Esophagus (tissue), 2 donors: Measurements from ENCODE around the gene ELP1. TPM values are rescaled to one million over a fixed set of nuclear protein-coding genes. Genes with fewer than 3 reads are reported as not detected.
A peak's percentile ranks its signal among the peaks of the same experiment; 100 is the strongest.

ENCODE experiments used
- H3K27ac ChIP-seq, 2 donors: one replicate each; pipeline ENCODE4 v1.5.1; 2013; ENCODE audit warnings: low read depth in 2 of 2, mild to moderate bottlenecking in 2 of 2, inconsistent platforms in 1 of 2, low read length in 1 of 2, moderate library complexity in 1 of 2
- H3K27me3 ChIP-seq, 2 donors: one replicate each; pipeline ENCODE4 v1.6.1; 2013; ENCODE audit warnings: low read length in 2 of 2, control low read depth in 1 of 2, mild to moderate bottlenecking in 1 of 2; ENCODE audit not compliant: insufficient read depth in 2 of 2, control insufficient read depth in 1 of 2
- H3K36me3 ChIP-seq, 2 donors: one replicate each; pipeline ENCODE4 v1.6.1; 2013; ENCODE audit warnings: low read length in 1 of 2; ENCODE audit not compliant: control insufficient read depth in 2 of 2, insufficient read depth in 2 of 2
- H3K4me1 ChIP-seq, 2 donors: one replicate each; pipeline ENCODE4 v1.6.1; 2013; ENCODE audit warnings: low read length in 1 of 2; ENCODE audit not compliant: control insufficient read depth in 2 of 2, insufficient read depth in 2 of 2
- H3K4me3 ChIP-seq, 2 donors: one replicate each; pipeline ENCODE4 v1.5.1; 2013; ENCODE audit warnings: low read length in 2 of 2, mild to moderate bottlenecking in 2 of 2, low read depth in 1 of 2, moderate library complexity in 1 of 2
- H3K9me3 ChIP-seq, 2 donors: one replicate each; pipeline ENCODE4 v1.6.1; 2013; ENCODE audit warnings: mild to moderate bottlenecking in 2 of 2, low read depth in 1 of 2, low read length in 1 of 2, moderate library complexity in 1 of 2; ENCODE audit not compliant: control insufficient read depth in 2 of 2, insufficient read depth in 1 of 2
- WGBS, 2 donors: extraction: QIAGEN DNeasy Blood & Tissue Kit; methylation state at CpG; one replicate each; pipeline ENCODE4 v1.1.7; 2013; 5-methylcytosine and 5-hydroxymethylcytosine counted together
- polyA plus RNA-seq, 2 donors: library from polyadenylated mRNA; stranded (reverse); fragments of 200-250 nt; gene quantifications; one replicate each; pipeline ENCODE4 v1.2.3, GENCODE V29; 2013
- donor health status: healthy with polysubstance abuse.
- donor health status: Bipolar disorder and iron deficiency.

ELP1 gene
- polyA plus RNA-seq, 2 donors: 8.9 to 9.5 TPM

DNA sequence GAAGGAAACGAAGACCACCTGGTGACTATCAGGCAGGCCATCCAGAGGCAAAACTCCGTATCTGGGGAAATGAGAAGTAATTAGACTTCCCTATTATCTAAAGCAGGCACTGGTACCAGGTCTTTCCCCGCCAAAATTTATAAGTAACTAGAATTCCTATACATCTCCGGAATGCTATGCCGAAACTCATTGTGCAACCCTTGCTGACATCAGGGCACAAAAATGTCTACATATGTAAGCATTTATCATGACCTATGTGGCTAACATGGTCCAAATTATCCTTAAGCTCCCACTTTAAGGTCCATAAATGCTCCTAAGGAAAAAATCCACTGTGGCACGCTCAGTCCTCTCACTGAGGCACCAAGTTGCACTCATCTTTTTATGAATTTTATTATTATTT is 95.9 kb downstream of the ELP1 start:
- no peaks in the 10 kb centered on the region for H3K9me3 ChIP-seq
- peaks cover 0 to 9% of the 10 kb centered on the region in 2 donors for H3K4me1 ChIP-seq
- no peaks in the 10 kb centered on the region for H3K36me3 ChIP-seq
- 89 to 93% methylated on average over 6 of the region's 6 CpGs for WGBS, 2 donors
- no peaks in the 10 kb centered on the region for H3K27me3 ChIP-seq
- no peak overlapping the region for H3K27ac ChIP-seq
- no peak overlapping the region for H3K4me3 ChIP-seq

- Histone ChIP-seq H3K9me3 (no peaks in the 10 kb centered on the region), H3K27me3 (no peaks in the 10 kb centered on the region), H3K4me3 (no peak overlapping the region), H3K4me1 (peaks cover 0 to 9% of the 10 kb centered on the region in 2 donors), H3K36me3 (no peaks in the 10 kb centered on the region), H3K27ac (peak overlapping the region; percentile 64 to 71)
- WGBS, 2 donors: 57% methylated on average over 4 of the region's 4 CpGs
Observed at GRCh38 chr9:108837530-108837929, 96.4 kb downstream of the ELP1 start.

GRCh38 chr9:108836781-108837180 is 97.1 kb downstream of the ELP1 start:
- Histone ChIP-seq H3K27ac (peak overlapping the region; percentile 65 to 71), H3K9me3 (no peaks in the 10 kb centered on the region), H3K4me3 (no peak overlapping the region), H3K4me1 (peaks cover 0 to 9% of the 10 kb centered on the region in 2 donors), H3K36me3 (no peaks in the 10 kb centered on the region), H3K27me3 (no peaks in the 10 kb centered on the region)
- WGBS, 2 donors: 39 to 49% methylated on average over 5 of the region's 5 CpGs

- no peaks in the 10 kb centered on the region for H3K36me3 ChIP-seq
- H3K4me3 ChIP-seq: no peak overlapping the region
- H3K27ac ChIP-seq: peak overlapping the region; percentile 12 to 72
- no peaks in the 10 kb centered on the region for H3K27me3 ChIP-seq
- peaks cover 0 to 9% of the 10 kb centered on the region in 2 donors for H3K4me1 ChIP-seq
- WGBS, 2 donors: 62 to 67% methylated on average over 9 of the region's 9 CpGs
- H3K9me3 ChIP-seq: no peaks in the 10 kb centered on the region
Observed at GRCh38 chr9:108836319-108836718, 97.6 kb downstream of the ELP1 start.

DNA sequence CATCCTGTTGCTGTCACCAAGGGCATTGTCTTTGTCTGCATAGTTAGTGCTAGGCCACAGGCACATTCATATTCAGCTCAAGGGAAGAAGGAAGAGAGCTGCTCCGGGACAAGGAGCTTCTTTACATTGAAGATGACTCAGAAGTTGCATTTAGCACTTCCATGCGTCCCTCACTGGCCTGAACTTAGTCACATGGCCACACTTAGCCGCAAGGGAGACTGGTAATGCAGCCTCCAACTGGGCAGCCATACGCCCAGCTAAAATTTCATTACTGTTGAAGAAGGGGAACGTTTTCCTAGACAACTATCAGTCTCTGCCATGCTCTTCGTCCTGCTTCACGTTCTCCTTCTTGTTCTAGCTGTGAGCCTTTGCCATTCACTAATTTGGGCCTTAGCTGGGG is 98.1 kb downstream of the ELP1 start:
- H3K9me3 ChIP-seq: no peaks in the 10 kb centered on the region
- H3K4me1 ChIP-seq: peaks cover 0 to 13% of the 10 kb centered on the region in 2 donors
- 76 to 77% methylated on average over 7 of the region's 7 CpGs for WGBS, 2 donors
- no peaks in the 10 kb centered on the region for H3K27me3 ChIP-seq
- H3K36me3 ChIP-seq: no peaks in the 10 kb centered on the region
- no peak overlapping the region for H3K4me3 ChIP-seq
- H3K27ac ChIP-seq: peak overlapping the region in 1 of 2 donors; percentile 72

GRCh38 chr9:108834959-108835665 is 98.8 kb downstream of the ELP1 start:
- H3K9me3 ChIP-seq: no peaks in the 10 kb centered on the region
- no peaks in the 10 kb centered on the region for H3K36me3 ChIP-seq
- H3K27ac ChIP-seq: no peak overlapping the region
- H3K4me1 ChIP-seq: peaks cover 0 to 13% of the 10 kb centered on the region in 2 donors
- no peaks in the 10 kb centered on the region for H3K27me3 ChIP-seq
- 62 to 71% methylated on average over 4 of the region's 4 CpGs for WGBS, 2 donors
- H3K4me3 ChIP-seq: no peak overlapping the region

GRCh38 chr9:108832179-108832500 is 101.8 kb downstream of the ELP1 start:
- H3K4me1 ChIP-seq: peaks cover 0 to 13% of the 10 kb centered on the region in 2 donors
- H3K27ac ChIP-seq: no peak overlapping the region
- 90 to 92% methylated on average over 3 of the region's 3 CpGs for WGBS, 2 donors
- no peaks in the 10 kb centered on the region for H3K9me3 ChIP-seq
- H3K27me3 ChIP-seq: no peaks in the 10 kb centered on the region
- H3K36me3 ChIP-seq: no peaks in the 10 kb centered on the region
- H3K4me3 ChIP-seq: no peak overlapping the region

- Histone ChIP-seq H3K4me1 (peaks cover 0 to 11% of the 10 kb centered on the region in 2 donors), H3K9me3 (no peaks in the 10 kb centered on the region), H3K27me3 (no peaks in the 10 kb centered on the region), H3K27ac (no peak overlapping the region), H3K4me3 (no peak overlapping the region), H3K36me3 (no peaks in the 10 kb centered on the region)
- WGBS, 2 donors: 69 to 77% methylated on average over 1 of the region's 1 CpG
Observed at GRCh38 chr9:108831496-108832178, 102.3 kb downstream of the ELP1 start.

- no peak overlapping the region for H3K4me3 ChIP-seq
- H3K4me1 ChIP-seq: peaks cover 0 to 4% of the 10 kb centered on the region in 2 donors
- H3K27me3 ChIP-seq: no peaks in the 10 kb centered on the region
- no peaks in the 10 kb centered on the region for H3K9me3 ChIP-seq
- no peaks in the 10 kb centered on the region for H3K36me3 ChIP-seq
- no peak overlapping the region for H3K27ac ChIP-seq
- WGBS, 2 donors: 32 to 40% methylated on average over 2 of the region's 2 CpGs
Observed at GRCh38 chr9:108830272-108830671, 103.7 kb downstream of the ELP1 start.

- no peak overlapping the region for H3K27ac ChIP-seq
- peaks cover 3 to 7% of the 10 kb centered on the region in 2 donors for H3K9me3 ChIP-seq
- H3K27me3 ChIP-seq: no peaks in the 10 kb centered on the region
- 82 to 93% methylated on average over 3 of the region's 3 CpGs for WGBS, 2 donors
- no peak overlapping the region for H3K4me3 ChIP-seq
- H3K4me1 ChIP-seq: no peaks in the 10 kb centered on the region
- H3K36me3 ChIP-seq: no peaks in the 10 kb centered on the region
Observed at GRCh38 chr9:108823829-108824228, 110.1 kb downstream of the ELP1 start.
